HG03457 (cell line): ENCODE results near the gene ALLC.

ENCODE experiments used
- ATAC-seq: cut with Tn5 transposase; IDR thresholded peaks from one replicate; pipeline ENCODE4 v1.9.1; 2021; ENCODE audit warnings: moderate number of reproducible peaks; ENCODE audit not compliant: unreplicated experiment

The ALLC gene

DNA sequence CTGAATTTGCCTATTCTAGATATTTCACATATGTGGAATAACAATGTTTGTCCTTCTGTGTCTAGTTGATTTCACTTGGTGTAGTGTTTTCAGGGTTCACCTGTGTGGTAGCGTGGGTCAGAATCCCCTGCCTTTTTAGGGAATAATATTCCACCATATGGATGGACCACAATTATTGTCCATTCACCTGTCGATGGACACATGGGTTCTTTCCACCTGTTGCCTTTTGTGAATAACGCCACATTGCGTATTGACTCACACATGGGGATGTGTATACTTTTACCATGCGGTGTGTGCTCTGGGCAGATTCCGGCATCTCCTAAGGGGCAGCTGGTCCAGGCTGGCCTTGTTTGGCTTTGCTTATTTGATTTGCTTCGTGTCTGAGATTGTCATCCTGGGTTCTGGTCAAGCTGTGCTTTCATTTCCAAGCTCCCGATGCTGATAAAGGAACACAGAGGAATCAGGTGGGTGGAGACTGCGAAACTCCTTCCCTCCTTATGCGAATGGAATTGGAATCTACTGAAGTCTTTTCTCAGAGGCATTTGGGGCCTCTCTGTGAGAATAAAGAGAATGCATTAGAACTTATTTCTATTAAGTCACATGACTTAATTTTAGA, 18.9 kb upstream of the ALLC start:
- no peak for ATAC-seq

DNA sequence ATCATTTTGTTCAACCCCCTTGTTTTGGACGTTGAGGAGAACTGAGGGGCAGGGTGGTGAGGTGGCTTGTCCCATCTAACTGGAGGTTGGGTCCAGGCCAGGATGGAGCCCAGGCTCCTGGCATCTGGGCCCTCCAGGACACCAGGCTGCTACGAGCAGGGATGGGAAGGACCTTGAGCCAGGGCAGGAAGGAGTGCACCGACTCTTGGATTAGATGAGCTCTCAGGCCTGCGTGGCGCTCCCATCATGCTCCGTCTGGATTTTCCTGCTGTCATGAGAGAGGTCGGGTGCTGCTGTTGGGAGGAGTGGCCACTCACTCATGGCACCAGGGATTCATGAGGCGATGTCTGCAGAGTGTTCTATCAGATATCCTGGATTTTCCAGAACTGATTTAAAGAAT, 18.3 kb upstream of the ALLC start:
- no peak for ATAC-seq

DNA sequence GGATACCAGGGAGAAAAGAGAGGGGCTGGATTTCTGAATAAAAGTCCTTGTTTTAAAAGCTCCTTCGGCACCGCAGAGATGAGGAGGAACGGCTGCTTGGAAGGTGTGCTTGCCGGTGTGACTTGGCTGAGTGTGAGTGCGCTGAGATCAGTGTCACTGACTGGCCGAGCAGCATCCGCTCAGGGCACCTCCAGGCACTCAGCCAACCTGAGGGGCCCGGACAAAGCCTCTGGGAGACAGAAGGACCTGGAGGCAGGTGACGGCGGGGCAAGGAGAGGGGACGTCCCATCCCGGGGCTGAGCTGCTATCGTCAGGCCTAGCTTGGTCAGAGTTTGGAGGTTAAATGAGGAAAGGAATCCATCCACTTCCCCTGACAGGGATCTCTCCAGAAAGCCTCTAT, 16.8 kb upstream of the ALLC start:
- ATAC-seq, result no peak

DNA sequence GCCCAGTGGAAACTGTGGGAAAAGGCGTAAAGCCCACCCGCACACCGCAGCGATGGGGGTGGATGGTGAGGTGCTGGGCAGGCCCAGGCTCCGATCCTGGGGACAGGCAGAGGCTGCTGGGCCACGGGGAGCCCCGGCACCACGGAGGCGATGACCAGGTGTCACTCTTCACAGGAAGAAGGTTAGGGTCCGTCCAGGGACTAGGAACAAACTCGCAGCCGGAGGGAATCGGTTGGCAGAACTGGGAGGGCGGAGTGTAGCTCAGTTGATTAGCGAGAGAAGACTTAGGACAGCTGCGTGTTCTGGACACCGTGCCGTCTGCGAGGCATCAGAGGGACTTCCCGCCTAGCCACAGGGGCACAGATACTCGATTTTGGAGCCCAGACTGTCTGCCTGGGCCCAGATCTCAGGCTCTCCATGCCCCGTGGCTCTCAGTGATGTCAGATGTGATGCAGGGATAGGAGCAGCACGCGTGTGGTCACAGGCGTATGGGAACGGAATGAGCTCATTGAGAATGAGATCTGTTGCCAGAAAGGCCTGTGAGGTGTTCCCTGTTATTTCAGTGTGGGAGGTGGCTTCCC, 16.1 kb upstream of the ALLC start:
- ATAC-seq, result no peak

DNA sequence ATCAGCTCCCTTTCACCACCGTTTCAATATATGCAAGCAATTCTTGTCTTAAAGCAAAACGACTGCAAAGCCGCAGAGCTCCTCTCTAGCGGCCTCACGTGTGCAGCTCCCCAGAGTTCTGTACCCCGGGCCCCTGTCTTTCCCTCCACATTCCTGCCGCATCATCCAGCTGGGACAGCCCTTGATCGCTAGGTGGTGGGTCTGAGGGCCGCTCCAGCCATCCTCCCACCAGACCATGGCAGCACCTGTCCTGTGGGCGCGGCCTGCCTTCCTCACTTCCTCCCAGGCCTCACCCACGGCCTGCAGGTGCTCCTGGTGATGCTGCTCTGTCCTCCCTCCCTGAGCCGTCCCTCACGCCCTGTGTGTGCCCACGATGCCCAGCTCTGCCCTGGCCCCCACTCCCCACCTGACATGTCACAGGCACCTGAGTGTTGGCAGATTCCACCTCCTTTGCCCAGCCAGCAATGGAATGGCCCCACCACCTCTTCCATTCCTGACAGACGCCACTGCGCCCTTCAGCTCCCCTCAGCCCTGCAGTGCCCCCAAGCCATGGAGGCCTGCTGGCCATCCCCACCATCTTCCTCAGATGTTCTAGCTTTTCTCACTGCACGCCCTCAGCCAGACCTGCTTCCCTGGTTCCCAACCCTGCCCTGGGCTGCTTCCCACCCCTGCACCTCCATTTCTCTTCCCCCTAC, 15.3 kb upstream of the ALLC start:
- ATAC-seq, result no peak

DNA sequence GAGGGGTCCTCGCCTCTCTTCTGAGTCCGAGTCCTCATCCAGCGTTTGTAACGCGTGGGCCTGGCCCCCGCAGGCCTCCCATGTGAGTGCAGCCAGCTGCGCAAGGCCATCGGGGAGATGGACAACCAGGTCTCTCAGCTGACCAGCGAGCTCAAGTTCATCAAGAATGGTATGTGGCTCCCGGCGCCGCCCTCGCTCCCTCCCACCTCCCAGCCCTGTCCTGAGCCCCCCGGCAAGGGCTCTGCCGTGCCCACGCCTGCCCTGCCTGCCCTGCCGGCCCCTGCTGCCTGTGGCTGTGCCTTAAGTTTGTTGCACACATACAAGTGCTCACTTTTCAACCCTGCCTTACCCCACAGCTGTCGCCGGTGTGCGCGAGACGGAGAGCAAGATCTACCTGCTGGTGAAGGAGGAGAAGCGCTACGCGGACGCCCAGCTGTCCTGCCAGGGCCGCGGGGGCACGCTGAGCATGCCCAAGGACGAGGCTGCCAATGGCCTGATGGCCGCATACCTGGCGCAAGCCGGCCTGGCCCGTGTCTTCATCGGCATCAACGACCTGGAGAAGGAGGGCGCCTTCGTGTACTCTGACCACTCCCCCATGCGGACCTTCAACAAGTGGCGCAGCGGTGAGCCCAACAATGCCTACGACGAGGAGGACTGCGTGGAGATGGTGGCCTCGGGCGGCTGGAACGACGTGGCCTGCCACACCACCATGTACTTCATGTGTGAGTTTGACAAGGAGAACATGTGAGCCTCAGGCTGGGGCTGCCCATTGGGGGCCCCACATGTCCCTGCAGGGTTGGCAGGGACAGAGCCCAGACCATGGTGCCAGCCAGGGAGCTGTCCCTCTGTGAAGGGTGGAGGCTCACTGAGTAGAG, 14.4 kb upstream of the ALLC start:
- no peak for ATAC-seq

DNA sequence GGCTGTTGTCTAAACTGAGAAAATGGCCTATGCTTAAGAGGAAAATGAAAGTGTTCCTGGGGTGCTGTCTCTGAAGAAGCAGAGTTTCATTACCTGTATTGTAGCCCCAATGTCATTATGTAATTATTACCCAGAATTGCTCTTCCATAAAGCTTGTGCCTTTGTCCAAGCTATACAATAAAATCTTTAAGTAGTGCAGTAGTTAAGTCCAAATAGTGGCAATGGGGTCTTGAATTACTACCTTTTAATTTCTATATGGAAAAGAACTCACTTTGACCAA, 13.8 kb upstream of the ALLC start:
- peak; percentile 65 for ATAC-seq

DNA sequence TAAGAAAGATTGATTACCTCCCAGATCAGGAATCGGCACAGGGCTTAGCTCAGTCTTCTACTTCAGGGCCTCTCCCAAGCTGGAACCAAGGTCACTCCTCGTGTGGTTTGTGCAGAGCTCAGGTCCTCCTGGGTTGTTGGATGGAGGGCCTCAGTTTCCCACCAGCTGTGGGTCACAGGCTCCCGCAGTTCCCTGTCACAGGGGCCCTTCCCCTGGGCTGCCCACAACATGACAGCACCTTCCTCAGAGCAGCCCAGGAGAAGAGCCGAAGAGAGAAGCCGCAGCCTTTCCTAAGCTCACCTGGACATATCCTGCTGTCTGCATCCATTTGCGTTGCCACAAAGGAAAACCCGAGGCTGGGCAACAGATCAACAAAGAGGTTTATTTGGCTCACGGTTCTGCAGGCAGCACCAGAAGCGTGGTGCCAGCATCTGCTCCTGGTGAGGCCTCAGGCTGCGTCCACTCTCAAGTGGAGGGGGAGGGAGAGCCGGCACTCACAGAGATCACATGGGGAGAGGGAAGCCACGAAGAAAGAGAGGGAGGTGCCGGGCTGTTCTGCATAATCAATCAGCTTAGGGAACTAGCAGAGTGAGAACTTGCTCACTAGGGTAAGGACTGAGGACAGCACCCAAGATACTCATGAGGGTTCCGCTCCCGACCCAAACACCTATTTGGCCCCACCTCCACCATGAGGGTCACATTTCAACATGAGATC, 13.0 kb upstream of the ALLC start:
- ATAC-seq, result no peak

DNA sequence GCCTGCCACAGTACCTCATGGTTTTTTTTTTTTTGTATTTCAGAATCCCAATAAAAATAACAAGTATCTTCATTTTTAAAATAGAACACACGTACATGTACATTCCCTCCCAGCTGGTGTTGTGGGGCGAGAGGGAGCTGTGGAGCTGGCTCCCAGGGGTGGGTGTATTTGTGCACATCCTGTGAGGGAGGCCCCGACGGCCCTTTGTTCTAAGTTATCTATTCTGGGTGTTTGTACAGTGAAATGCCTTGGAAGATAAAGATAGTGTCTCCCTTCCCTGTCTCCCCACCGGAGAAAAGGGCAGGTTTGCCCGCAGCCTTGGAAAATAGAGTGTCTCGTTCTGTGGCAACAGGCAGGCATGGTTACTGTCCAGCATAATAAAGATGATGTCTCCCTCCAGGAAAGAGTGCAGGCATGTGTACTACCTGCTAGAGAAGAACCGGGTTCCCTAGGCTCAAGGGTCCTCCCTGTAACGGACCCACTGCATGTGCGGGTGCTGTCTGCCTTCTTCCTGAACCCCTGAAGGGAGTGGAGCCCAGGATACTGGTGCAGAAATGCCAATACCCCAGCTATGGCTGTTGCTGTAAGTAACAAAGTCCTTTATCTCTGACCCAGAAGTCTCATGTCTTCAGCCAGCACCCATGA, 12.1 kb upstream of the ALLC start:
- no peak for ATAC-seq

DNA sequence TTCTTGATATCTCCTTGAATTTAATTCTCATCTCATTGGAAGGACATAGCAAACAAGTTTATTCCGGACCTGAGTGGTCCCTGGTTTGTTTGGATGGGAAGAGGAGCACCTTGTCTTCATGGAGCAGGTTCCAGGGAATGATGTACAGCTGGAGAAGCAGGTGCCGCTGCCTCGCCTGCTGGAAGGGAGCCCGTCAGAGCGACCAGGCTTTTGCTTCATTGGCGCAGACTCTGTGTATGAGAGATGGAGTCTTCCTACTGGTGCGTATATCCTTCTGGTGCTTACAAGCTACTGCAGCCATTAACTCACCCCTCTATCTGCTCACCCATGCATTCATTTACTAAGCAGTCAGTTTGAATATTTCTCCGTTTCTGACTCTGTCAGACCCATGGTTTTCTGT, 11.6 kb upstream of the ALLC start:
- ATAC-seq, result no peak

DNA sequence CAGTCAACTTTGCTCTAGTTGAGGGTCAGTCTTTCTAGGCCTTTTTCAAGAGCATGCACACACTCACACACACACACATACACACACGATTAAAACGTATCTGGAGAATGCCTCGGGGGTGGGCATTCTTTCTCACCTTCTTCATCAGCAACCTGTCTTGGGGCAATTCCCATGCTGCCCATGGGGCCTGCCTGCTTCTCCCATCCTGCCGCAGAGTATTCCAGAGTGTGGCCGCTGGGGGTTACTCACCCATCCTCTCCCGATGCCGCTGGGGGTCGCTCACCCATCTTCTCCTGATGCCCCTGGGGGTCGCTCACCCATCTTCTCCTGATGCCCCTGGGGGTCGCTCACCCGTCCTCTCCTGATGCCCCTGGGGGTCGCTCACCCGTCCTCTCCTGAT, 10.8 kb upstream of the ALLC start:
- no peak for ATAC-seq

DNA sequence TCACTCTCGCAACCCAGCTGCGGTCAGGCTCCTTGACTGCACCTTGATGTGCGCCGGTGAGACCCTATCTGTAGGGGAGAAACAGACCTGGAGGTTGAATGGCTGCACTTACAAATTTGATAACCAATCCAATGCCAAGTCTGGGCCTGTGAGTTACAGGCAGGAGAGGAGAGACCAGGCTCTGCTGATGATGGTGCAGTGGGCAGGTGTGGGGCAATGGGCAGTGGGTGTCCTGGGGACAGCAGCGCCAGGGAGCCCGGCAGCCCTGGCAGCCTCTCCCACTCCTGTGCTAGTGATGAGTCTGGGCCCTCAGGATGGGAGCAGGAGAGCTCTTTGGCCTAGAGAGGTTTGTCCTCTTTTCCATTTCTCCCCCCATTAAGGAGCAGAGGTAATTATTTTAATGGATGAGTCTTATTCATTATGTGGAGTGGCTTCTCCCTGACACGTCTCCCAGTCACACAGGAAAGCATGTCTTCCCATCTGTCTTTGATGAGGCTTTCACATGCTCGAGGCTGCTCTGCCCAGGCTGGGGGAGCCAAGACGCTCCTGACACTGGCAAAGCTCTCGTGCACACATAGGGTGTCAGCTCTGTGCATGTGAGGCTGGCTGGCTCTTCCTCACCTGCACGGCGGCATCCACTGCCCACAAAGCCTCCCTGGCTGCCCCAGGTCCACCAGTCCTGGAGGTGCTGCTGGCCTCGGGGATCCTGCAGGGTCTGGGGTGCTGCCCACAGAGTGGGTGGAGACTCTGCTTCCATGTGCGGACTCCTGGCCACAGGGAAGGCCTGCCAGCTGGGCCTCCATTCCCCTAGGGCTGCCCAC, 10.0 kb upstream of the ALLC start:
- ATAC-seq, result no peak

DNA sequence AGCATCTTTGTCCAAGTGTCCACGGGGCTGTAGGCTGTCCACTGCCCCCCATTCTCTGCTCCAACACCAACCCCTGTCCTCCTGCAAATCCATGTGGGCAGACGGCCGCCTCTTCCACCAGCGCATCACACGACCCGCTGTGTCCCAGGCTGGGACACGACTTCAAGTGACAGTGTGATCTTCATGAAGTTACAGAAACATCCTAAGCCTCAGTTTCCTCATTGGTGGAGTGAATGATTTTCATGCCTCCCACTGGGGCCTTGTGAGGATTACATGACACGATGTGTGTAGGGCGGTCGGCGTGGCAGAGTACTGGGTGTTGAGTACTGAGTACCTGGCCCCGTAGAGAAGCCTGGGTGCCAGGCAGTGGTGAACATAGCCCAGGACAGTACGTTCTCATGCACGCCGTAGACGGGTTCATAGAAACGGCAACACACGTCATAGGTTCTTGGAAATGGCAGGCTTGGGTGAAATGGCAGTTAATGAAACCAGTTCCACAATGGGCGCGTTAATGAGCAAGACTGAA, 9.3 kb upstream of the ALLC start:
- no peak for ATAC-seq

DNA sequence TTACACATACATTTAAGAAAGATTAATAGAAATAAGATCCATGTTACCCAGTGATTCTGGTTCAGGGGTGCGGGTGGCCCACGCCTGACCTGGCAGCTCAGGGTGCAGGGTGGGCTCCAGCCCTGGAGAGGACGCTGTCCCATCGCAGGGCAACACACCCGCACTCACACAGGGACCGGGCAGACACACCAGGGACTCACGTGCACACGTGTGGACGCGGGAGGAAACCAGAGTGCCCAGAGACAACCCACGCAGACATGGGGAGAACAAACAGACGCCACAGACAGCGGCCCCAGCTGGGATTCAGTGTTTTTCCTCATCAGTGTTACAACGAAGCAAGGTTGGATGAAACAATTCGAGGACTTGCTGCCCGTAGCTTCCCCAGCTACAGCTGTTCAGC, 8.4 kb upstream of the ALLC start:
- no peak for ATAC-seq

DNA sequence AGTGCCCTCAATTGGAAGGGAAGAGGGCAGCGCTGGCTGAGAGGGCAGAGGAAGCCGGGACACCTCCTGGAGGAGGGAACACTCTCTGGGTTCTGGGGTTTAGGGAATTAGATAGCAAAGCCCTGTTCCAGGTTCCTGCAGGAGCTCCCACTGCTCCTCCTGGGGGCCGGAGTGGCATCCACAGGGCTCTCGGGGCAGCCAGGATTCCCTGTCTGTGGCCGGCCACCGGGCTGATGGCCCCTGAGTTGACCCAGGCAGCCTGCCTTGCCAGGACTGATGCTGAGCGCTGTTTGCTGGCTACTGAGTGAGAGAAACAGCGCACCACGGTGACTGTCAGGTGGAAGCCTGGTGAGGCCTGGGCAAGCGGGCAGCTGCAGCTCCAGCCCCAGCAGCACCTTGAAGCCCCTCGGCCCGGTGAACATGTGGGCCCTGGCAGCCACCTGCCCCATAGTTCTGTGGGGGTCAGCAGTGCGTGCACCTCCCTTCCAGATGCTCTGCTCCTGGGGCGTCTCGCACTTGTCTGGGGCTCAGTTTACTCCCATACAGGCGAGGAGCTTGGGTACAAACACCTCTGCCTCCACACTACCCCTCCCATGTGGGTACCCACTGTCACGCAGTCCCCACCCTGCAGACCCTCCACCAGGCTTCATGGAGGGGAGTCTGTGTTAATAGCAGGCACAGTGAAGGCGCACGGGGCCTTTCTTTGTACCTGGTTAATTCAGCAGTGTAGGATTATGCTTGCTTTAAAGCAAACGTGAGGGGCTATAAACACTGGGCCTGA, 7.7 kb upstream of the ALLC start:
- no peak for ATAC-seq

DNA sequence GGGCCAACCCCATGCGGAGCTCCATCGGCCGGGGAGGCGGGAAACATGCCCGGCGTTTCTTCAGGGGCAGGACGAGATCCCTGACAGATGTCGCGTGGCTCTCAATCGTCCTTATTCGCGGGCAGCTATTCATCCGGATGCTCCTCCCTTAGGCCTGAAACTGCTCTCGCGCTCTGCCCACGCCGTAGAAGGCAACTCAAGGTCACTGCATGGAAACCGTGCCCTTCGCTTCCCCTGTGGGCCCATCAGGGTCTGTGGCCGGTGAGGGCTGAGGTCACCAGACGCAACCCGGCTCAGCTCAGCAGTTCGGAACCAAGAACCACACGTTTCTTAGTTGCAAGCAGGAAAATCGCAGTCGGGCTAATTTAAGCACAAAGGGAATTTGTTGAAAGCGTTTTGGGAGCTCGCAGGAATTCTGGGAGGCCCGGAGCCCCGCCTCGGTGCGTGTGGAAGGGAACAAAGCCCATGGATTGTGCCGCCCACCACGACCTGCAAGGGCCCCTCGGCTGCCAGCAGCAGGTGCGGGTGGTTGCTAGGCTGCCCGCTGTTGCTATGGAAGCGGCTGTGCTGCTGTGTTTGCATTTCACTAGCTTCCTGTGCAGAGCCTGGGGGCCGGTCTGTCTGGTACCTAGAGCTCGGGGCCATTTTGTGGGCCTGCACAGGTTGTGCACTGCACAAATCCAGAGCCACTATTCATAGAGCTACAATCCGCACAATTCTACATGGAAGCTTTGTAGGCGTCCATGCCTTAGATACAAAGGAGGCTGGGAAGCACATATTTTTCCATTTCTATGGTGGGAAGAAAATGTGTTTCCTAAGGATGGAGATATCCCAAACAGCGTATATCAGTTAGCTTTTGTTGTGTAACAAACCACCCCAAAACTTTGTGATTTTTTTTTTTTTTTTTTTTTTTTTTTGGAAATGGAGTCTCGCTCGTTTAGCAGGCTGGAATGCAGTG, 6.0 kb upstream of the ALLC start:
- peak; percentile 74 for ATAC-seq

DNA sequence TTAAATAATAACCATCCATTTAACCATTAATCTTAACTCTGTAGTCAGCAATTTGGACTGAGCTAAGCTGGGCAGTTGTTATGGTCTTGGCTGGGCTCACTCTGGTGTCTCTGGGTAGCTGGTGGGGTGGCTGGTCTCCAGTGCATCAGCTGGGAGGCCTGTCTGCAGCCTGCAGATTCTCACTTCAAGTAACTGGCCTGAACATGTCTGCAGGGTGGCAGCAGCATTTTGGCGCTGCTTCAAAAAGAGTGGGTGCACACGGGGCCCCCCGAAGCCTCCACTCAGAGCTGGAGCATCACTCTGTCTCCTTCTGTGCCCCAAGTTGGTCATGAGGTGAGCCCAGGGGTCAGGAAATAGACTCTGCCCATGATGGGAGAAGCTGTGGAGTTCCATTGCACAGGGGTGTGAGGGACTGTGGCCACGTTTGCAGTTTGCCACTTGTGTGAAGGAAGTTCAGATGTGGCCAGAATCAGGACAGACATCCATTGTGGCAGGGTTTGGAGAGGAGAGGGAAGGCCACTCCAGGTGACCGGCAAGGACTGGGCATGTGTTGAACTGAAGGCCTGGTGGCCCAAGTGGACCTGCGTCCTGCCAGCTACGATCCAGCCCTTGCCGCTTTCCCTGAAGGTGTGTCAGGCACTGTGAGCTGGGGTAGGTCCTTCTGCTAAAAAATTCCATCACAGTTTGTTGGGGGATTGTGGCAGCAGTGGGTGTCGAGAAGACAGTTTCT, 4.9 kb upstream of the ALLC start:
- no peak for ATAC-seq
